Liver (tissue), 3 donors: ENCODE data around the gene MOGAT2.

ENCODE experiments used
- EGR1 ChIP-seq, 2 donors: IDR thresholded peaks; 2 replicates each; pipeline ENCODE4 v1.6.1; 2016 to 2018; ENCODE audit warnings: antibody characterized with exemption in 2 of 2, low read depth in 2 of 2
- GABPA ChIP-seq, 2 donors: IDR thresholded peaks in 1 of 2; conservative IDR thresholded peaks in 1 of 2; 2 replicates each; pipeline ENCODE4 v1.6.1; 2016; ENCODE audit warnings: antibody characterized with exemption in 2 of 2, mild to moderate bottlenecking in 1 of 2, moderate library complexity in 1 of 2
- HNF4A ChIP-seq, 2 donors: conservative IDR thresholded peaks; 2 replicates each; pipeline ENCODE4 v1.6.1; 2016; ENCODE audit warnings: antibody characterized with exemption in 2 of 2, mild to moderate bottlenecking in 2 of 2
- JUND ChIP-seq, 2 donors: IDR thresholded peaks; 2 replicates each; pipeline ENCODE4 v1.6.1; 2016; ENCODE audit warnings: antibody characterized with exemption in 2 of 2
- RAD21 ChIP-seq, 2 donors: IDR thresholded peaks; 2 replicates each; pipeline ENCODE4 v1.6.1; 2016; ENCODE audit warnings: antibody characterized with exemption in 2 of 2, mild to moderate bottlenecking in 2 of 2
- REST ChIP-seq: IDR thresholded peaks from 2 replicates; pipeline ENCODE4 v1.6.1; 2016; ENCODE audit warnings: antibody characterized with exemption, mild to moderate bottlenecking
- RXRA ChIP-seq, 2 donors: IDR thresholded peaks; 2 replicates each; pipeline ENCODE4 v1.6.1; 2017 to 2018; ENCODE audit warnings: antibody characterized with exemption in 2 of 2, mild to moderate bottlenecking in 1 of 2
- SP1 ChIP-seq: IDR thresholded peaks from 2 replicates; pipeline ENCODE4 v1.6.1; 2018; ENCODE audit warnings: antibody characterized with exemption, mild to moderate bottlenecking
- TF ChIP-seq, protein P1 (sequence below): fragments of 150-350 bp; IDR thresholded peaks from 2 replicates; pipeline ENCODE4 v1.5.1; 2017; ENCODE audit warnings: improper control_type of control experiment, low read depth, low read length; ENCODE audit not compliant: missing input control
- TF ChIP-seq, protein P2 (sequence below): IDR thresholded peaks from 2 replicates; pipeline ENCODE4 v1.6.1; 2016; ENCODE audit warnings: antibody characterized with exemption
- TF ChIP-seq, protein P3 (sequence below): IDR thresholded peaks from 2 replicates; pipeline ENCODE4 v1.6.1; 2016; ENCODE audit warnings: antibody characterized with exemption
- donor health status: healthy.
- donor health status: healthy.

DNA sequence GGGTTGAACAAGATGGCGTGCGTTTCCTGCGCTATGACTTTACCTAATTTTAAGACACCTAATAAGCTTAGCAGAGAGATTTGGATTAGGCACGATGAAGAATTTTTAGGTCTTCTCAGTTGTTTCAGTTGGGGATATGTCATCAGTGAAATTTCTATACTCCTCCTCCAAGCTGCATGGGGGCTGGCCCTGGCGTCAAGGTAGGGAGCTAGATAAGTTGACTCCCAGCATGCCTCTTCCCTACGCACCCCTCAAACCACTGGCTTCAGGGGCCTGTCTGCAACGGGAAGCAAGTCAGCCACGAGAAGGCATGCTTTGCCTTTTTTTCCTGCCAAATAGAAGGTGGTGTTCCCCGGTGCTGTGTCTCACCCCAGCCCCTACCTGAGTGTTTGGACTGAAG is 64.2 kb downstream of the MOGAT2 start:
- TF ChIP-seq JUND (IDR thresholded peaks at IDR 0.05), result no peak
- TF ChIP-seq, protein P1, sequence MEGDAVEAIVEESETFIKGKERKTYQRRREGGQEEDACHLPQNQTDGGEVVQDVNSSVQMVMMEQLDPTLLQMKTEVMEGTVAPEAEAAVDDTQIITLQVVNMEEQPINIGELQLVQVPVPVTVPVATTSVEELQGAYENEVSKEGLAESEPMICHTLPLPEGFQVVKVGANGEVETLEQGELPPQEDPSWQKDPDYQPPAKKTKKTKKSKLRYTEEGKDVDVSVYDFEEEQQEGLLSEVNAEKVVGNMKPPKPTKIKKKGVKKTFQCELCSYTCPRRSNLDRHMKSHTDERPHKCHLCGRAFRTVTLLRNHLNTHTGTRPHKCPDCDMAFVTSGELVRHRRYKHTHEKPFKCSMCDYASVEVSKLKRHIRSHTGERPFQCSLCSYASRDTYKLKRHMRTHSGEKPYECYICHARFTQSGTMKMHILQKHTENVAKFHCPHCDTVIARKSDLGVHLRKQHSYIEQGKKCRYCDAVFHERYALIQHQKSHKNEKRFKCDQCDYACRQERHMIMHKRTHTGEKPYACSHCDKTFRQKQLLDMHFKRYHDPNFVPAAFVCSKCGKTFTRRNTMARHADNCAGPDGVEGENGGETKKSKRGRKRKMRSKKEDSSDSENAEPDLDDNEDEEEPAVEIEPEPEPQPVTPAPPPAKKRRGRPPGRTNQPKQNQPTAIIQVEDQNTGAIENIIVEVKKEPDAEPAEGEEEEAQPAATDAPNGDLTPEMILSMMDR, result no peak
- no peak for TF ChIP-seq REST
- TF ChIP-seq SP1, result no peak
- no peak for TF ChIP-seq RAD21 (IDR thresholded peaks at IDR 0.05)
- TF ChIP-seq EGR1 (IDR thresholded peaks at IDR 0.05; ENCODE audit: low read depth in 2 of 2), result no peak
- TF ChIP-seq, protein P2, sequence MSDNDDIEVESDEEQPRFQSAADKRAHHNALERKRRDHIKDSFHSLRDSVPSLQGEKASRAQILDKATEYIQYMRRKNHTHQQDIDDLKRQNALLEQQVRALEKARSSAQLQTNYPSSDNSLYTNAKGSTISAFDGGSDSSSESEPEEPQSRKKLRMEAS, result no peak
- TF ChIP-seq, protein P3, sequence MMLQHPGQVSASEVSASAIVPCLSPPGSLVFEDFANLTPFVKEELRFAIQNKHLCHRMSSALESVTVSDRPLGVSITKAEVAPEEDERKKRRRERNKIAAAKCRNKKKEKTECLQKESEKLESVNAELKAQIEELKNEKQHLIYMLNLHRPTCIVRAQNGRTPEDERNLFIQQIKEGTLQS, result no peak
- TF ChIP-seq HNF4A (conservative IDR thresholded peaks at IDR 0.05), result no peak
- TF ChIP-seq GABPA (IDR thresholded peaks at IDR 0.05 in 1 of 2, conservative IDR thresholded peaks at IDR 0.05 in 1 of 2), result no peak
- TF ChIP-seq RXRA (IDR thresholded peaks at IDR 0.05), result no peak
